Gastrocnemius medialis (tissue), 4 donors: Measurements from ENCODE around the gene DIAPH1. TPM values are rescaled to one million over a fixed set of nuclear protein-coding genes. Genes with fewer than 3 reads are reported as not detected.

Experiments used
- ATAC-seq, 2 donors: fragments of 150-250 bp; one replicate each; pipeline ENCODE4 v1.9.1; 2016
- DNase-seq, 2 donors: peaks; one replicate each; pipeline ENCODE4 v3.0.0-alpha.2; 2019
- H3K27ac ChIP-seq, 4 donors: fragments of 200-600 bp; sonication (generic); 1 replicate in 1 of 4; 2 replicates in 3 of 4; pipeline ENCODE4 v1.5.1; 2016 to 2018; ENCODE audit warnings: mild to moderate bottlenecking in 2 of 4, moderate library complexity in 1 of 4
- H3K27me3 ChIP-seq, 3 donors: fragments of 200-600 bp; sonication (generic) in 2 of 3; 1 replicate in 1 of 3; 2 replicates in 2 of 3; pipeline versions ENCODE4 v1.5.1 to v1.6.0; 2016 to 2019; ENCODE audit warnings: mild to moderate bottlenecking in 1 of 3, moderate library complexity in 1 of 3
- H3K36me3 ChIP-seq, 2 donors: fragments of 200-600 bp; sonication (generic) in 1 of 2; one replicate each; pipeline ENCODE4 v1.5.1; 2017 to 2018
- H3K4me1 ChIP-seq, 2 donors: fragments of 200-600 bp; sonication (generic) in 1 of 2; one replicate each; pipeline ENCODE4 v1.5.1; 2016 to 2017; ENCODE audit warnings: mild to moderate bottlenecking in 2 of 2
- H3K4me3 ChIP-seq, 4 donors: fragments of 200-600 bp; sonication (generic) in 3 of 4; 1 replicate in 1 of 4; 2 replicates in 3 of 4; pipeline ENCODE4 v1.5.1; 2016 to 2019; ENCODE audit warnings: mild to moderate bottlenecking in 2 of 4
- H3K9me3 ChIP-seq, 3 donors: fragments of 200-600 bp; sonication (generic) in 2 of 3; 1 replicate in 1 of 3; 2 replicates in 2 of 3; pipeline ENCODE4 v1.5.1; 2016 to 2019
- CTCF ChIP-seq, 5 experiments: fragments of 450-650 bp in 3 of 5; fragments of 200-600 bp in 2 of 5; sonication (generic) in 2 of 5; IDR thresholded peaks in 4 of 5; conservative IDR thresholded peaks in 1 of 5; 1 replicate in 4 of 5; 2 replicates in 1 of 5; pipeline ENCODE4 v1.5.1; 2016 to 2019; ENCODE audit warnings: antibody characterized with exemption in 5 of 5, mild to moderate bottlenecking in 3 of 5, moderate library complexity in 3 of 5
- POLR2A ChIP-seq, 2 donors: fragments of 450-650 bp; IDR thresholded peaks; one replicate each; pipeline ENCODE4 v1.6.1; 2017; ENCODE audit warnings: antibody characterized with exemption in 2 of 2, mild to moderate bottlenecking in 2 of 2, moderate library complexity in 2 of 2
- in situ Hi-C, 4 donors: fragments of 200-750 bp; cut with MboI; loops; one replicate each; pipeline versions ENCODE4 v1.15.0 to v1.8.0; 2017; ENCODE audit warnings: low sequenced_read_pairs in 4 of 4
- intact Hi-C: fragments of 100-400 bp; cut with DNase I; formaldehyde crosslinking; loops from one replicate; pipeline ENCODE4 v1.15.1; 2023; ENCODE audit warnings: low total_unique reads
- total RNA-seq, 4 donors: library from RNA; depleted of rRNA; stranded (reverse); fragments of >200 nt; gene quantifications; one replicate each; pipeline versions ENCODE4 v1.1.0 to v1.2.3, GENCODE V29; 2016

DIAPH1 gene
- total RNA-seq, 4 donors from 2014 or later, result 98.3 to 324 (median 214) TPM

GRCh38 chr5:141602606-141603005 lies 16.2 kb downstream of the DIAPH1 start:
- TF ChIP-seq POLR2A (IDR thresholded peaks at IDR 0.05) (no peak), CTCF (IDR thresholded peaks at IDR 0.05 in 4 of 5, conservative IDR thresholded peaks at IDR 0.05 in 1 of 5) (no peak)
- H3K4me3 ChIP-seq, result no peak overlapping the region
- H3K36me3 ChIP-seq, result no peaks in the 10 kb centered on the region
- in situ Hi-C loops (no loop called here), intact Hi-C loops (no loop called here)
- H3K27me3 ChIP-seq, result no peaks in the 10 kb centered on the region
- DNase-seq, result no peak
- peak overlapping the region; percentile 89 to 94 (median 91) for H3K27ac ChIP-seq
- no peak for ATAC-seq
- no peaks in the 10 kb centered on the region for H3K9me3 ChIP-seq
- peaks cover 93 to 95% of the 10 kb centered on the region in 2 donors for H3K4me1 ChIP-seq

DNA sequence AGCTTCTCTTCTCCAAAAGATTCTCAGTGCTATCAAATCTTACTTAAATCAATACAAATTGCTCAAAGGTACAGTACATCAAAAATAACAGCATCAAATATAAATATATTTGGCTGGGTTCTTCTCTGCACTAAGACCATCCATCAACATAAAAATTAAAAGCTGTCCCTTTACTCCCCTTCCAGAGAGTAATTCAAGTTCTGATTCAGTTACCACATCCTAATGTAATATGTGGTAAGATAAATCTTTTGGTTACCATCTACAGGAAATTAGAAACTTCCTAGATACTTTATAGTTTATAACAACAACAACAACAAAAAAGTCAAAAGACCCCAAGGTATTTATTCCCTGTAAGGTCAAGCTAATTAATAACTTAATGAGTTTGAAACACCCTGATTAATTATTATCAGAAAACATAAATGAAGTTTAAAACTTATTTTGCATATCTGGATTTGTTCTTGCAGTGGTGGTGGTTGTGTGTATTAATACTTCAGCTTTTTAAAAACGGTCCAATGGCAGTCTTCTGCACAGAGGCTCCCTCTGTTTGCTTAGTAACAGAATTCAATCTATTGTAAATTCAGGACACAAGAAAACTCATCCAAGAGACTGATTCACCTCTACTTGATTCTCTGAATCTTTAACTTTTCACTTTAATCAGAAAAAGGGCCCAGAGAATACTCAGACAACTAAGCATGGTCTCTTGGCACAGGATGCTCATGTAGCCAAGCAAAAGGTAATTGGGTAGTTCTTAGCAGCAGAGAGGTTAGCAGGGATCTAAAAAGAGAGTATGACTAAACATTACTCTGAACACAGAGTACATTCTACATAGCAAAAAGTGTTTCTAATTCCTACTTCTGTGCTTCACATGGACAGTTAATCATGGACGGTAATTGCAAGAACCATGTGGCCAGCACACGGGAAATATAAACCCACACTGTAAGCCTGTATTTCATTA lies 20.1 kb downstream of the DIAPH1 start:
- DNase-seq (no peak), ATAC-seq (peak; percentile 97)
- H3K27me3 ChIP-seq, result no peaks in the 10 kb centered on the region
- peaks cover 78 to 83% of the 10 kb centered on the region in 2 donors for H3K4me1 ChIP-seq
- TF ChIP-seq CTCF (IDR thresholded peaks at IDR 0.05 in 4 of 5, conservative IDR thresholded peaks at IDR 0.05 in 1 of 5), result no peak
- TF ChIP-seq POLR2A (IDR thresholded peaks at IDR 0.05), result no peak
- in situ Hi-C loops, result no loop called here
- intact Hi-C loops, result loop anchor here (1.0 kb wide), 1 partner anchor 18 kb away; no protein-coding TSS in a partner anchor
- peak overlapping the region; percentile 89 to 94 (median 91) for H3K27ac ChIP-seq
- H3K9me3 ChIP-seq, result no peaks in the 10 kb centered on the region
- H3K4me3 ChIP-seq, result peak overlapping the region in 2 of 4 donors; percentile 0 to 16
- H3K36me3 ChIP-seq, result peaks cover 0 to 10% of the 10 kb centered on the region in 2 donors

- no peak overlapping the region for H3K4me3 ChIP-seq
- peaks cover 78 to 80% of the 10 kb centered on the region in 2 donors for H3K4me1 ChIP-seq
- ATAC-seq (peak; percentile 35 to 55), DNase-seq (peak in 1 of 2 donors; percentile 24)
- no peak for TF ChIP-seq CTCF (IDR thresholded peaks at IDR 0.05 in 4 of 5, conservative IDR thresholded peaks at IDR 0.05 in 1 of 5)
- no peak for TF ChIP-seq POLR2A (IDR thresholded peaks at IDR 0.05)
- no peaks in the 10 kb centered on the region for H3K27me3 ChIP-seq
- in situ Hi-C loops (no loop called here), intact Hi-C loops (no loop called here)
- peaks cover 0 to 16% of the 10 kb centered on the region in 2 donors for H3K36me3 ChIP-seq
- no peaks in the 10 kb centered on the region for H3K9me3 ChIP-seq
- peak overlapping the region; percentile 89 to 94 (median 91) for H3K27ac ChIP-seq
Observed at GRCh38 chr5:141597814-141598213, 21.0 kb downstream of the DIAPH1 start.

GRCh38 chr5:141597394-141597793 lies 21.4 kb downstream of the DIAPH1 start:
- Histone ChIP-seq H3K27me3 (no peaks in the 10 kb centered on the region), H3K36me3 (peaks cover 0 to 16% of the 10 kb centered on the region in 2 donors), H3K9me3 (no peaks in the 10 kb centered on the region), H3K4me1 (peaks cover 78% of the 10 kb centered on the region in 2 donors), H3K27ac (peak overlapping the region; percentile 89 to 94 (median 91)), H3K4me3 (no peak overlapping the region)
- DNase-seq (no peak), ATAC-seq (peak in 1 of 2 donors; percentile 19)
- intact Hi-C loops (no loop called here), in situ Hi-C loops (no loop called here)
- TF ChIP-seq POLR2A (IDR thresholded peaks at IDR 0.05), result no peak

GRCh38 chr5:141596867-141597266 lies 21.9 kb downstream of the DIAPH1 start:
- no peak for DNase-seq
- H3K4me1 ChIP-seq, result peaks cover 78% of the 10 kb centered on the region in 2 donors
- no peaks in the 10 kb centered on the region for H3K9me3 ChIP-seq
- H3K27me3 ChIP-seq, result no peaks in the 10 kb centered on the region
- H3K27ac ChIP-seq, result peak overlapping the region; percentile 89 to 94 (median 91)
- TF ChIP-seq CTCF (IDR thresholded peaks at IDR 0.05 in 4 of 5, conservative IDR thresholded peaks at IDR 0.05 in 1 of 5), result no peak
- no peak for TF ChIP-seq POLR2A (IDR thresholded peaks at IDR 0.05)
- intact Hi-C loops, result no loop called here
- ATAC-seq, result no peak
- H3K36me3 ChIP-seq, result peaks cover 0 to 16% of the 10 kb centered on the region in 2 donors
- no peak overlapping the region for H3K4me3 ChIP-seq
- in situ Hi-C loops, result no loop called here
